Lower leg skin (tissue), 3 donors: ENCODE data around the gene NNAT.

ENCODE experiments used
- CTCF ChIP-seq, 3 donors: fragments of 450-650 bp; IDR thresholded peaks; one replicate each; pipeline ENCODE4 v1.5.1; 2016; ENCODE audit warnings: antibody characterized with exemption in 3 of 3, mild to moderate bottlenecking in 3 of 3, moderate library complexity in 2 of 3
- POLR2A ChIP-seq, 2 donors: fragments of 450-650 bp; IDR thresholded peaks; one replicate each; pipeline ENCODE4 v1.6.1; 2016 to 2017; ENCODE audit warnings: antibody characterized with exemption in 2 of 2, mild to moderate bottlenecking in 1 of 2, moderate library complexity in 1 of 2

- TF ChIP-seq CTCF (IDR thresholded peaks at IDR 0.05) (no peak), POLR2A (IDR thresholded peaks at IDR 0.05) (no peak)
Measured at GRCh38 chr20:37560629-37561028, 39.6 kb downstream of the NNAT start.
